22Rv1 (cell line): ENCODE measurements around the gene PAM16.

Source experiments
- ZFX ChIP-seq: fragments of 450-650 bp; IDR thresholded peaks from 2 replicates; pipeline ENCODE4 v1.6.1; 2017; ENCODE audit warnings: antibody characterized with exemption, borderline replicate concordance
- TF ChIP-seq, protein P1 (sequence below): fragments of 450-650 bp; IDR thresholded peaks from 2 replicates; pipeline ENCODE4 v1.5.1; 2017; ENCODE audit warnings: mild to moderate bottlenecking

DNA sequence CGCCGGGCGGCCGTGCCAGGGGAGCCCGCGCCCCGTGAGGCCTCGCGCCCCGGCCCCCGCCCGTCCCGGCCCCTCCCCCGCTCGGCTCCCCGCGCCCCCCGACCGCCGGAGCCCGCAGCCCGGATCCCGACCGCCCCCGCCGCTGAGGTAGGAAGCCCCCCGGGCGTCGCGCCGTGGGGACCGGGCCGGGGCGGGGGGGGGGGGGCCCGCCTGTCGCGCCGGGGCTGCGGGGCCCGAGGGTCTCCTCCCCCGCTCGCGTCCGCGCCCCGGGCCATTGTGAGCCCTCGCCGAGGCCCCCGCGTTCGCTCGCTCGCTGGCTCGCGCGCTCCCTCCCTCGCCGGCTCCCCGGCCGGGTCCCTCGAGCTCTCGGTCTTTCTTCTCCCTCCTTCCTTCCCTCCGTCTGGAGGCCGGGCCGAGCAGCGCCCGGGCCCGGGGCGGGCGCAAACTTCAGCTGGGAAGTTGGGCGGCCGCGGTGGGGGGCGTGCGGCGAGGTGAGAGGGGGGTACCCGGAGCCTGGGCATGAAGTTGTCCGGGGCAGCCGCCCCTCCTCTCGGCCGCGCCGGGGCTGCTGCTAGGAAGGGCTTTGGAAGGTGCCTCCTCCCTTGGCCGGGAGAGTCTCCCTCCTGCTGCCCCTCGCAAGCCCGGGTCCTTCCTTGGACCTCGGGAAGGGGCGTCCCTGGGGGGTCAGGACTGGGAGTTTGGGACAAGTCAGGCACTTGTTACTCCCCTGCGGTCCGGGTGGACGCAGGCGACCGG lies 34.8 kb downstream of the PAM16 start:
- TF ChIP-seq, protein P1, sequence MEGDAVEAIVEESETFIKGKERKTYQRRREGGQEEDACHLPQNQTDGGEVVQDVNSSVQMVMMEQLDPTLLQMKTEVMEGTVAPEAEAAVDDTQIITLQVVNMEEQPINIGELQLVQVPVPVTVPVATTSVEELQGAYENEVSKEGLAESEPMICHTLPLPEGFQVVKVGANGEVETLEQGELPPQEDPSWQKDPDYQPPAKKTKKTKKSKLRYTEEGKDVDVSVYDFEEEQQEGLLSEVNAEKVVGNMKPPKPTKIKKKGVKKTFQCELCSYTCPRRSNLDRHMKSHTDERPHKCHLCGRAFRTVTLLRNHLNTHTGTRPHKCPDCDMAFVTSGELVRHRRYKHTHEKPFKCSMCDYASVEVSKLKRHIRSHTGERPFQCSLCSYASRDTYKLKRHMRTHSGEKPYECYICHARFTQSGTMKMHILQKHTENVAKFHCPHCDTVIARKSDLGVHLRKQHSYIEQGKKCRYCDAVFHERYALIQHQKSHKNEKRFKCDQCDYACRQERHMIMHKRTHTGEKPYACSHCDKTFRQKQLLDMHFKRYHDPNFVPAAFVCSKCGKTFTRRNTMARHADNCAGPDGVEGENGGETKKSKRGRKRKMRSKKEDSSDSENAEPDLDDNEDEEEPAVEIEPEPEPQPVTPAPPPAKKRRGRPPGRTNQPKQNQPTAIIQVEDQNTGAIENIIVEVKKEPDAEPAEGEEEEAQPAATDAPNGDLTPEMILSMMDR = no peak
- no peak for TF ChIP-seq ZFX
